ENCODE data around the gene PCSK4.

Gene PCSK4

DNA sequence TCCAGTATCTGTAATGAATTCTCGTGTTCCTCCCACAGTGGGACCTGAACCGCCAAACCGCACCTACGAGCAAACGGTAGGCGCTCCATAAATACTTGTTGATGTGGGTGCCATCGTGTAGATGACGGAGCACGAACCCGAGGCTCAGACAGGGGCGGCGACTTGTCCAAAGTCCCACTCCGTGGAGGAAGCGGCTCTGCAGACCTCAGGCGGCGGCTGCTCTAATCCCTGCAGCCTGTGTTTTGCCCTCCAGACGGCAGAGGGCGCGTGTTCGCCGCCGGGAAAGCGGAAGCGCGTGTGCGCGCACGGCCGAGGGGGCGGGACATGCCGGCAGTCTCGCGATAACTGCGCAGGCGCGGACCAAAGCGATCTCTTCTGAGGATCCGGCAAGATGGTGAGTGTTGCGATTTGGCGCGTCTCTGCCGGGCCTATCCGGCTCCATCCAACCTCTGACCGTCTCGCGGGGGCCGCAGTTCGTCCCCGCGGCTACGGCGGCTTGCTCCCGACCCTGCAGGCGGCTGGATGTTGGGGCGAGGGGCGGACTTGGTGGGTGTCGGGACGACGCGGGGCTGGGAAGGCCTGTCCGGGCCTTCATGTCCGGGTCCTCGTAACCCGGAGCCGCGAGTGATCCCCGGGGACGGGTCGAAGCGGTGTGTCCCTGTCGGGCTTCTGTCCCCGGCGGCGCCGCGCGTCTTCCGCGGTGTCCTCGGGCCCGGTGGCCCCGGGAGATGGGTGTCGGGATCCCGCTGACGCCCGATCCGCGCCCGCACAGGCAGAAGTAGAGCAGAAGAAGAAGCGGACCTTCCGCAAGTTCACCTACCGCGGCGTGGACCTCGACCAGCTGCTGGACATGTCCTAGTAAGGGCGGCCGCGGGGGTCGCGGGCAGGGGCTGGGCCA, 51.9 kb downstream of the PCSK4 start, which contains the start of gene RPS15:
Gene RPS15, plus strand, starts transcription at position 362 of the 898 bp plus-strand sequence. Its CDS starts 30 bp downstream, at position 392.
- peak; percentile 96 for DNase-seq (ENCODE audit: low read depth)

DNA sequence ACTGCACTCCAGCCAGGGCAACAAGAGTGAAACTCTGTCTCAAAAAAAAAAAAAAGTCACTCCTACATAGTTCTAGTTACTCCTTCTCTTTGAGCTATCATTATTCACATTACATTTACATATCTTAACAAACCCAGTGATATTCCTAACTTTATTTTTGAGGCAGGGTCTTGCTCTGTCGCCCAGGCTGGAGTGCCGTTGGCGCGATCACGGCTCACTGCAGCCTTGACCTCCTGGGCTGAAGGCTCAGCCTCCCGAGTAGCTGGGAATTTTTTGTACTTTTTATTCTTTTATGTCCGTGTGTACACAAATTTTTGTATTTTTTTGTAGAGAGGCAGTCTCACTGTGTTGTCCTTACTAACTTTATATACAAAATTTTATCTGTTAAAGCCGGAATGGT, 52.5 kb downstream of the PCSK4 start:
- DNase-seq (ENCODE audit: low read depth): no peak

DNA sequence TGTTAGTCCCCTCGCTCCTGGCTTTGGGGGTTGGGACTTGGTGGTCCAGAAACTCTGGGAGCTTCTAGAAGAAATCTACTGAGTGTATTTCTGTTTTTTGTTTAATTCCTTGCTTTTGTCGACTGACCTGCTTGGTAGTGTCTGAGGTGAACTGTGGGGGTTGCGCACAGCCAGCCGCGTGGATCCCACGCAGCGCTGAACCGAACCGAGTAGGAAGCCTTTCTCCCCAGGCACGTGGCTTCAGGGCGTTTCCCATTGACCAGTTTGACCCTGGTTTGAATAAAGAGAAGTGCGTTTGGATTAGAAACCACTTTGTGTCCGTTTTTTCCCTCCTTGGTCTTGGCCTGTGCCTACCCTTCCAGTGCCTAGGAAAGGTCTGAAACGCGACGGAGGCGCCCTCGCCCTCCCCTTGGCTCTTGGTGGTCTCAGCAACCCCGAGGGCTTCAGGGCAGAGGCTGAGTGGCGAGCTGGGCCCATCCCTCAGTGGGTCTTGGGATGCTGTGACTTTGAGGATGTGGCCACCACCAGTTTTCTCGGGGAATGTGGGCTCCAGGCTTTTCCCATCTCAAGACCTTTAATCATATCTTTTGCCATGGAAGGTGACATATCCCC, 54.7 kb downstream of the PCSK4 start:
- no peak for DNase-seq (ENCODE audit: low read depth)

DNA sequence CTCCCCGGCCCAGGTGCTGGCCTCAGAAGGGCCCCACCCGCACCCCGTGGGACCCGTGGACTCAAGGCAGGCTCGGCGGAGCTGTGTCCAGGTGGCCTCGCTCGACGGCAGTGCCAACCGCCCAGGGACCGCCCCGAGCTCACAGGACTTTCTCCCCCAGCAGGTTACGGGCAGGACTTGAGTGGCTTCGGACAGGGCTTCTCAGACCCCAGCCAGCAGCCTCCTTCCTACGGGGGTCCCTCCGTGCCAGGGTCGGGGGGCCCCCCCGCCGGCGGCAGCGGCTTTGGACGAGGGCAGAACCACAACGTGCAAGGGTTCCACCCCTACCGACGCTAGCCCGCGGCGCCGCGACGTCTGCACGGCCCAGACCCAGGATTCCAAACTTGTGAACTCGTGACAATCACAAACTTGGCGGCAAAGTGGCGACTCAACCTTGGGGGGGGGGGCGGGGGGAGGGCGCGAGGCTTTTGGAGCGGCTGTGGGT, 55.5 kb downstream of the PCSK4 start:
- DNase-seq (ENCODE audit: low read depth): no peak

DNA sequence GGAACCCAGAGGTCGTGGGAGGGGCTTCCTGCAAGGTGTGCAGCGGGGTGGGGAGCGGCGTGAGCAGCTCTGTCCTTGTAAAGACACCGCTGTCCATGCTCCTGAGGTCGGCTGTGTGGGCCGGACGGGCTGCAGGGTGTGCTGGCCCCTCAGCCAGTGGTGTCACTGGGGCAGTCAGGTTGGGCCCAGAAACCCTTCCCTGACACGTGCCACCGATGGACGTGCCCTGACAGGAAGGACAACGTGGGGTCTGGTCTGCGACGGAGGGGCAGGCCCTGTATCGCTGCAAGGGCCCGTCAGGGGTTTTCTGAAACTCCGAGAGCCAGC, 56.1 kb downstream of the PCSK4 start:
- no peak for DNase-seq (ENCODE audit: low read depth)

DNA sequence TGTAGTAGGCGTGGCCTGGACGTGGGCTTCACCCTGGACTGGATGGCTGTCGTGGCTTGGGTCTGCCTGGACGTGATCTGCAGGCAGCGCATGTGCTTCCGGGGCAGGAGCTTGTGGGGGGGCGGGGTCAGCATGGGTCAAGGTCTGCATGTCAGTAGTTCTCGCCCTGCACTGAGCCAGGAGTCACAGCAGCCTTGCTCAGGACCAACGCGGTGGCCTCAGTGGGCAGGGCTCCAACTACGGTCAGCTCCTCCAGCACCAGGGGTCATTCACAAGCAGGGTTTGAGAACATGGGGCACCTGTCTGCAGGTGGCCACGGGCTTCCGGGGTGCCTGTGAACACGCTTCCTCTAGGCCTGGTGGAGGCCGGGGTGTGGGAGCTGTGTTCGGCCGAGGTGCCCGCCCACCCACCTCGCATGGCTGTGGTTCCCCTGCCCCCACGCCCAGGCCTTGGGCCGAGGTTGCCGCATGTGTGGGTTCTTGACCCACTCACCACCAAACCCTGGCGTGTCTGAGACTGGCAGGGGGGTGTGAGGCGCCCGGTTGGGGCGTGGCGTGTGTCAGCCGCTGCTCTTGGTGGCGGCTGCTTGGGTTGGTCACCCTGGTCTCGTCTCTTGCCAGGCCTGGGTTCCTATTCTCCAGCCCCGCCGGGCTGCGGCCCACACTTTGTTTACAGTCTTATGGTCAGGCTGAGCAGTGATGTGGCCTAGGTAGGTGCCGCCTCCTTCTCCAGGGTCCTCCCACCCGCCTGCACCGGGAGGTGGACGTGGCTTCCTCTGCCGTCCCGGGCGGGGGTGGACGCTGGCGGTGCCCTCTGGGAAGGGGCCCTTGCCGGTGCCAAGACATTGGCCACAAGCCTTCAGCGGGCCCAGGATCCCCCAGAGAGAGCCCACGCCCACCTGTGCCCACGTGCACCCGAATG, 56.8 kb downstream of the PCSK4 start:
- DNase-seq (ENCODE audit: low read depth): no peak

DNA sequence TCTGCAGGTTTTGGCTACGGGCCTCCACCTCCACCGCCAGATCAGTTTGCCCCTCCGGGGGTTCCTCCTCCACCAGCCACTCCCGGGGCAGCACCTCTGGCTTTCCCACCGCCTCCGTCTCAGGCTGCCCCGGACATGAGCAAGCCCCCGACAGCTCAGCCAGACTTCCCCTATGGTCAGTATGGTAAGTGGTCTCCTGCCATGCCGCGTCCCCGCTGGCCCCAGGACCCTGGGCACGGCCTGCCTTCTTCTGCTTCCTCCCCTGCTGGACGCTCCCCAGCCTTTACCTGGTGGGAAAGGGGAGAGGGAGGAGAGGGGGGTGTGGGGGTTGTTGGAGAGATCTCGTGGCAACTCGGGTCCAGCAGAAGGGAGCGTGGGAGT, 57.7 kb downstream of the PCSK4 start:
- no peak for DNase-seq (ENCODE audit: low read depth)

DNA sequence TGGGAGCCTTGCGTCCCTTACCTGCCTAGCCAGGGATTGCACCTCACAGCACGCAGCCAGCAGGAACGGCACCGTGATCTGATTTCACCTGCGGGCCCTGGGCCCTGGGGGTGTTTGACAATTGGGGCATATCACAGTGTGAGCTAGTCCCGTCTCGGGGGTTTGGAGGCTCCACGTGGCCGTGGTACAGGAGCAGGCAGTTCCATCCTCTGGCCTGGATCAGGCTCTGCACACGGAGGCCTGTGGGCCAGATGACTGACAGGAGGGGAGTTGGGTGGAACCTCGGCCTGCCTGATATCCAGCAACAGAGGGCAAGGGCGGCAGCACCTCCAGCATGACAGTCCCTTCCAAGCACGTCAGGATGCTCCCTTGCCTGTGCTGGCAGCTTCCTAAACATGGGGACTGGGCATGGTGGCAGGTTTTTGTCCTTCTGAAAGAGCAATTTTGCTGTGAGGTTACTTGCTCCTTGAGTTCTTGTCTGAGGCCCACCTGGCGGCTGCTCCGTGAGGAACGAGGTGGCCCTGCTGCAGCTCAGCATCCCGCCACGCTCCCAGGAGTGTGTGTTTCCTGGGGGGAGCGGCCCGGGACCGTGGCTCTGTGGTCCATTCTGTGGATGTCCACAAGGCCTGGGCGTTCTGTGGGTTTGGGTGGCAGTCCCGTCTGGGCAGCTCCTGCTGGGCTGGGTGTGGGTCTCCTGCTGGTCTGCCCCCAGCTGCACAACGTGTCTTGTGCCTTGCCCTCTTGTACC, 58.2 kb downstream of the PCSK4 start:
- no peak for DNase-seq (ENCODE audit: low read depth)

Data from activated T-helper 1 cell treated with Interleukin-2 at 50 U/mL for 16 hours (primary cell).